Activated naive CD4-positive, alpha-beta T cell treated with anti-CD3 and anti-CD28 coated beads for 36 hours (primary cell): ENCODE data around the gene VPS37C. TPM values are rescaled to one million over a fixed set of nuclear protein-coding genes. Genes with fewer than 3 reads are reported as not detected.
"Not testable (repeated sequence)": the region's sequence is repeated elsewhere in the genome, so short reads cannot be mapped to it uniquely, and the experiment has no call there.

Experiments used
- CTCF ChIA-PET: fragments of 350-600 bp; sonication (Branson Sonifier 250); formaldehyde crosslinking; loops from one replicate; lab custom pipeline; 2021; ENCODE audit warnings: antibody characterized with exemption; lab: Charles Lee
- DNase-seq: peaks from one replicate; pipeline ENCODE4 v3.0.0-alpha.2; 2020
- H3K27ac Mint-ChIP-seq: one replicate; pipeline ENCODE4 v1.8.0; 2021; ENCODE audit warnings: mild to moderate bottlenecking, mixed read lengths
- H3K27me3 Mint-ChIP-seq: one replicate; pipeline ENCODE4 v1.8.0; 2021; ENCODE audit warnings: low read depth, mixed read lengths
- H3K36me3 Mint-ChIP-seq: one replicate; pipeline ENCODE4 v1.8.0; 2021; ENCODE audit warnings: low read depth, mixed read lengths
- H3K4me1 Mint-ChIP-seq: one replicate; pipeline ENCODE4 v1.8.0; 2021; ENCODE audit warnings: low read depth, mixed read lengths
- H3K4me3 Mint-ChIP-seq: one replicate; pipeline ENCODE4 v1.8.0; 2021; ENCODE audit warnings: mild to moderate bottlenecking, moderate library complexity, mixed read lengths
- H3K9me3 Mint-ChIP-seq: one replicate; pipeline ENCODE4 v1.8.0; 2021; ENCODE audit warnings: mixed read lengths
- intact Hi-C: fragments of 100-400 bp; cut with micrococcal nuclease; formaldehyde crosslinking; loops from one replicate; pipeline ENCODE4 v1.15.1; 2023
- total RNA-seq, 2 experiments: library from RNA; stranded (reverse); gene quantifications; one replicate each; pipeline ENCODE4 v1.2.3, GENCODE V29; 2021

The VPS37C gene
- total RNA-seq, 2 experiments from 2014 or later = 8.5 to 8.9 TPM

DNA sequence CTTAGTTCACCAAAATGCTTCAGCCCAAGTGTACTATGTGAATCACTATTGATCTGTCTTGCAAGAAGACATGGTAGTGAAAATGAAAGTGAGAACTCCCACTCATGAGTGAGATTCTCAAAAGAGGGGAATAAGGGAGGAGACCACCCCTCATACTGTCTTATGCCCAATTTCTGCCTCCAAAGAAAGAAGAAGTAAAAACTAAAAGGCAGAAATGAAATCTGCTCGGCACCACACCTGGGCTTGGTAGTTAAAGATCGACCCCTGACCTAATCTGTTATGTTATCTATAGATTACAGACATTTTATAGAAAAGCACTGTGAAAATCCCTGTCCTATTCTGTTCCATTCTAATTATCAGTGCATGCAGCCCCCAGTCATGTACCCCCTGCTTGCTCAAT is 63.0 kb downstream of the VPS37C start:
- H3K9me3 Mint-ChIP-seq, intact Hi-C loops, H3K4me3 Mint-ChIP-seq, DNase-seq, H3K27me3 Mint-ChIP-seq, H3K36me3 Mint-ChIP-seq, H3K27ac Mint-ChIP-seq: not testable (repeated sequence)
- H3K4me1 Mint-ChIP-seq = peaks cover 18% of the 10 kb centered on the region
- CTCF ChIA-PET = interaction anchor here (1.1 to 1.3 kb wide), 2 partner anchors 13 to 14 kb away, joined by 3 read pairs; no protein-coding TSS in a partner anchor

DNA sequence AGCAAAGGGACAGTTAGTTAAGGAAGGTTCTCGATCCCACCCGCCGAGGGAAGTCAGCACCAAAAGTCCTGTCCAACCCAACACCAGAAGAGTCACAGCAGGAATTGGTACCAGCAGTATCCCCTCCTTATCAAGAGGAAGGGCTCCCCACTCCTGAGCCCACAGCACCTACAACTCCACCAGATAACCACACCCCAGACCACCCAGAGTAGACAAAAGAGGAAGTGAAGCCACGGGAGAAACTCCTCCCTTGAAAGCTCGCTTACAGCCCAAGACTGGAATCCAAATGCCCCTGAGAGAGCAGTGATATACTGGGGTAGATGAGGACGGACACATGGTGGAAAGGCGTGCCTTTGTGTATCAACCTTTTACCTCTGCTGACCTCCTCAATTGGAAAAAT is 66.2 kb downstream of the VPS37C start:
- H3K27me3 Mint-ChIP-seq = no peaks in the 10 kb centered on the region
- no peak overlapping the region for H3K4me3 Mint-ChIP-seq
- H3K36me3 Mint-ChIP-seq = peaks cover 18% of the 10 kb centered on the region
- H3K9me3 Mint-ChIP-seq = no peaks in the 10 kb centered on the region
- peak overlapping the region; percentile 7 for H3K27ac Mint-ChIP-seq
- intact Hi-C loops = no loop called here
- DNase-seq = no peak
- CTCF ChIA-PET = interaction anchor here (0.5 to 1.5 kb wide), 2 partner anchors 12 to 100 kb away, joined by 3 read pairs; no protein-coding TSS in a partner anchor
- peaks cover 42% of the 10 kb centered on the region for H3K4me1 Mint-ChIP-seq

GRCh38 chr11:61094167-61094566 is 67.1 kb downstream of the VPS37C start:
- H3K9me3 Mint-ChIP-seq, H3K27me3 Mint-ChIP-seq, intact Hi-C loops: not testable (repeated sequence)
- peak overlapping the region; percentile 7 for H3K4me3 Mint-ChIP-seq
- CTCF ChIA-PET = interaction anchor here (1.5 to 2.2 kb wide), 2 partner anchors 11 to 14 kb away, joined by 3 to 9 read pairs; no protein-coding TSS in a partner anchor
- peak overlapping the region; percentile 37 for H3K27ac Mint-ChIP-seq
- peaks cover 23% of the 10 kb centered on the region for H3K36me3 Mint-ChIP-seq
- peak; percentile 16 for DNase-seq
- H3K4me1 Mint-ChIP-seq = peaks cover 49% of the 10 kb centered on the region

DNA sequence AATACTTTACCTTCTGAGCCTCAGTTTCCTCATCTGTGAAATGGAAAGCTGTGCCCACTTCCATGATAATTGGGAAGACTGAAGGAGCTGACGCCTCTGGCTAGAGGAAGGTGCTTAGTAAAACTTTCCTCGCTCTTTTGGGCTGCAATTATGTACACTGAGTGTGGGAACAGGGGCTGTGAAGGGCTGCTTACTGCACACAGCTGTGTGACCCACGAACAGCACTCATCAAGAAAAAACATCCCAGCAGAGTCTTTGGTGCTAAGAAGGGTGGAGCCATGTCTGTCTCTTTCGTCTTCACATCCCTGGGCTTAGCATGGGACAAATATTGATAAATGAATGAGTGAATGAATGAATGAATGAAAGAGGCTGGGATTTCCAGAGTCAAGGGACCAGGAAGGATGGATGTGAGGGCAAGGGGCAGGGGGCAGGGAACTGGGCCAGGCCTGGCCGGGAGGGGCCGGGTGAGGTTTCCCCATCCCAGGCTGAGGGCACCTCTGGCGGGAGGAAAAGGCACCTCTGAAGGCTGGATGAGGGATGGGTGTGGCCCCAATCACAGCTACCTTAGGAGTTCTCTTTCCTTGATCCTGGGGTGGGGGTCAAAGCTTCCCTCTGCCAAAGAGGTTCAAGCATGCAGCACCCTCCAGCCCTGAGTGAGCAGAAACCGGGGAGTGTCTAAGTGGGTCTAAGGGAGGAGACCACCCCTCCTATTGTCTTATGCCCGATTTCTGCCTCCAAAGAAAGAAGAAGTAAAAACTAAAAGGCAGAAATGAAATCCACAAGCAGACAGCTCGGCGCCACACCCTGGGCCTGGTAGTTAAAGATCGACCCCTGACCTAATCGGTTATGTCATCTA is 68.1 kb downstream of the VPS37C start:
- peak overlapping the region; percentile 99 for H3K27ac Mint-ChIP-seq
- CTCF ChIA-PET = interaction anchor here (0.9 to 3.2 kb wide), 6 partner anchors 10 to 68 kb away, joined by 3 to 12 read pairs (median 6); no protein-coding TSS in a partner anchor
- H3K4me3 Mint-ChIP-seq = peak overlapping the region; percentile 92
- H3K9me3 Mint-ChIP-seq = no peaks in the 10 kb centered on the region
- H3K27me3 Mint-ChIP-seq = no peaks in the 10 kb centered on the region
- intact Hi-C loops = loop anchor here (1.0 kb wide), 3 partner anchors 9 to 107 kb away; partner anchors contain the start of gene CD5
- peaks cover 50% of the 10 kb centered on the region for H3K4me1 Mint-ChIP-seq
- DNase-seq = peak; percentile 11
- H3K36me3 Mint-ChIP-seq = peaks cover 24% of the 10 kb centered on the region

DNA sequence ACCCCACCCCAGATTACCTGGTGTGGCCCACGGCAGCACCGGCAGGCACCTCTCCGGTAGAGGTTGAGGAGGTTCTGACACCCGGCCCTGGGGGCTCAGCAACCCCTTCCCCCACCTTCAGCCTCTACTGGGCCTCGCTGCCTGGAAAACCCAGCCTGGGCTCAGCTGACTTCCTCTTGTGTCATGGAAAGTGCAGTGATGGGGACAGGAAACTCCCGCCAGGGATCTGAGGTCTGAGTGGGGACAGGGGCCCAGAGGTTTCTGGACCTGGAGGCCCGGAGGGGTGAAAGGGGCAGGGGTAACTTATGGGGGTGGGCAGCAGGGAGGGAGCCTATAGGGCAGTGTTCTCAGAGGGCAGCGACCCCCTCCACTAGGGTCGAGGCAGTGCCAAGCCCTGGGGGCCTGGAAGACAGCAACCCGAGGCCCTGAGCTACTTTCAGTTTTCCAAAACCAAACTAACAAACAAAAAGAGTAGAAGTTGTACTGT is 68.9 kb downstream of the VPS37C start:
- intact Hi-C loops = loop anchor here (1.0 kb wide), 3 partner anchors 10 to 106 kb away; partner anchors contain the start of gene CD5
- Mint-ChIP-seq H3K36me3 (peaks cover 32% of the 10 kb centered on the region), H3K27me3 (no peaks in the 10 kb centered on the region), H3K27ac (peak overlapping the region; percentile 99), H3K4me3 (peak overlapping the region; percentile 92), H3K4me1 (peaks cover 59% of the 10 kb centered on the region), H3K9me3 (no peaks in the 10 kb centered on the region)
- CTCF ChIA-PET = interaction anchor here (0.9 to 3.2 kb wide), 7 partner anchors 9 to 98 kb away, joined by 3 to 12 read pairs (median 7); no protein-coding TSS in a partner anchor
- peak; percentile 91 for DNase-seq

- intact Hi-C loops = loop anchor here (1.0 kb wide), 3 partner anchors 11 to 105 kb away; partner anchors contain the start of gene CD5
- H3K4me3 Mint-ChIP-seq = peak overlapping the region; percentile 92
- peak overlapping the region; percentile 99 for H3K27ac Mint-ChIP-seq
- H3K4me1 Mint-ChIP-seq = peaks cover 61% of the 10 kb centered on the region
- H3K27me3 Mint-ChIP-seq = no peaks in the 10 kb centered on the region
- no peaks in the 10 kb centered on the region for H3K9me3 Mint-ChIP-seq
- CTCF ChIA-PET = interaction anchor here (0.9 to 3.2 kb wide), 6 partner anchors 8 to 97 kb away, joined by 3 to 12 read pairs (median 6); no protein-coding TSS in a partner anchor
- H3K36me3 Mint-ChIP-seq = peaks cover 32% of the 10 kb centered on the region
- peak; percentile 84 for DNase-seq
These were observed 69.6 kb downstream of the VPS37C start for GRCh38 chr11:61091373-61092279.

DNA sequence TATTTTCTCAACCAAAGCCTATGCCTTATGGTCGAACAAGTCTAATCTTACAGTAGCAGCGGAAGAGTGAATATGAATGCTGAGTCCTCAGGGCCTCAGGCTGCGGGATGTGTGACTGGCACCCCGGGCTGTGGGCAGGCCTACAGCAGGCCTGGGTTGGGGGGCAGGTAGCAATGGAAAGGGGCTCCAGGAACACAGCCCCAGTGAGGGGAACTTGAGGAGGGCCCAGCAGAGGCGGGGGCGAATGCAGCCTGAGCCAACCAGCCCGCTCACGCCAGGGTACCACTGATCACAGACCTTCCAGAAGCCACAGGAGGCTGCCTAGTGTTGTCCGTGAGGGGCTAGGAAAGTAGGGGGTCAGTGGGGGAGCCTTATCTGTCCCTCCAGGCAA is 70.2 kb downstream of the VPS37C start:
- CTCF ChIA-PET = interaction anchor here (2.1 to 3.2 kb wide), 2 partner anchors 22 to 39 kb away, joined by 7 to 12 read pairs; no protein-coding TSS in a partner anchor
- peak; percentile 9 for DNase-seq
- H3K27ac Mint-ChIP-seq = peak overlapping the region; percentile 99
- H3K9me3 Mint-ChIP-seq = no peaks in the 10 kb centered on the region
- peaks cover 64% of the 10 kb centered on the region for H3K4me1 Mint-ChIP-seq
- peaks cover 32% of the 10 kb centered on the region for H3K36me3 Mint-ChIP-seq
- peak overlapping the region; percentile 92 for H3K4me3 Mint-ChIP-seq
- intact Hi-C loops = no loop called here
- H3K27me3 Mint-ChIP-seq = no peaks in the 10 kb centered on the region

DNA sequence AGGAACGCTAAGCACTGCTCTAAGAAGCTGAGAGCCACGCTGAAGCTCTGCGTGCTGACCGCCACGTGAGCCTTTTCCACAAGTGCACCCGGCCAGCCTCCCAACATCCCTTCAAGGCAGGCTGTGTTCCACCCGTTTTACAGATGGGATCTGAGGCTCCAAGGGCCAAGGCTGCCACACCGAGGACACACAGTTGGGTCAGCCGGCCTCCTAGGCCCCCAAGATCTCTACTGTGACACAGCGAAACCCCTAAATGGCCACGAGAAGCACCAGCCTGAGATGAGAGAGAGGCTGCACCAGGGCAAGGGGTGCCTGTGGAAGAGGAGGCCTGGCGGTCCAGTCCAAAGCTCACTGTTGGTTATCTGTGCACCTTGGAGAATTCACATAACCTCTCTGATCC is 70.7 kb downstream of the VPS37C start:
- intact Hi-C loops = no loop called here
- Mint-ChIP-seq H3K27ac (peak overlapping the region; percentile 99), H3K27me3 (no peaks in the 10 kb centered on the region), H3K36me3 (peaks cover 32% of the 10 kb centered on the region), H3K4me3 (peak overlapping the region; percentile 92), H3K4me1 (peaks cover 64% of the 10 kb centered on the region), H3K9me3 (no peaks in the 10 kb centered on the region)
- CTCF ChIA-PET = interaction anchor here (1.4 to 3.2 kb wide), 3 partner anchors 9 to 39 kb away, joined by 5 to 12 read pairs (median 6); no protein-coding TSS in a partner anchor
- no peak for DNase-seq

DNA sequence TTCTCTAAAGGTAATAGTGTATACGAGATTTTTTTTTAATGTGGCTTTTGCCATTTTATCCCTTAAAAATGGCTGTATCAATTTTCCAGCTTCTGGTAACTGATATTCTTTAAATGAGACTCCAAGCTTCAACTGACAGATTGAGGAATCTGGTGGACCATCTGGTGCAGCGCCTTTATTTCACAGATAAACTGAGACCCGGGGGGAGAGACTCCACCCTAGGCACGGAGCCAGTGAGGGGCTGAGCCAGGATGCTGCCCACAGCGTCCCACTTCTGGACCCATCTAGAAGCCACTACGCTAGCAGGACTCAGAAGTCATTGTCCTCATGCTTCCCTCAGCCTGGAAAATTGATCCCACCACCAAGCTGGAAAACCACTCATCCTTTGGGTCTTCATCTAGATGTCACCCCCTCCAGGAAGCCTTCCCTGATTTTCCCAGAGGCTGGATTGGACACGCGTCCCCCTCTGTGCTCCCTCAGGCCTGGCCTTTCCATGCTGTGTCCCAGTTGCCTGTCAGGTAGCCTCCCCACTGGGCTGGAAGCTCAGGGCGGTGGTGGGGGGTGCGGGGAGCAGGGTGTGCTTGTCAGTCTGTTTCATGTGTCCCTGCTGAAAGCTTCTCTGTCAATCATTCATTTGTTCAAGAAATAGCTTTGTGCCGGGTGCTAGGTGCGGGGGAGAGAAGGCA is 71.3 kb downstream of the VPS37C start:
- Mint-ChIP-seq H3K9me3 (no peaks in the 10 kb centered on the region), H3K27me3 (no peaks in the 10 kb centered on the region), H3K36me3 (peaks cover 32% of the 10 kb centered on the region), H3K4me1 (peaks cover 62% of the 10 kb centered on the region), H3K27ac (peak overlapping the region; percentile 99), H3K4me3 (peak overlapping the region; percentile 92)
- peak; percentile 7 for DNase-seq
- intact Hi-C loops = no loop called here
- CTCF ChIA-PET = interaction anchor here (1.4 to 3.2 kb wide), 3 partner anchors 9 to 39 kb away, joined by 5 to 12 read pairs (median 6); no protein-coding TSS in a partner anchor

DNA sequence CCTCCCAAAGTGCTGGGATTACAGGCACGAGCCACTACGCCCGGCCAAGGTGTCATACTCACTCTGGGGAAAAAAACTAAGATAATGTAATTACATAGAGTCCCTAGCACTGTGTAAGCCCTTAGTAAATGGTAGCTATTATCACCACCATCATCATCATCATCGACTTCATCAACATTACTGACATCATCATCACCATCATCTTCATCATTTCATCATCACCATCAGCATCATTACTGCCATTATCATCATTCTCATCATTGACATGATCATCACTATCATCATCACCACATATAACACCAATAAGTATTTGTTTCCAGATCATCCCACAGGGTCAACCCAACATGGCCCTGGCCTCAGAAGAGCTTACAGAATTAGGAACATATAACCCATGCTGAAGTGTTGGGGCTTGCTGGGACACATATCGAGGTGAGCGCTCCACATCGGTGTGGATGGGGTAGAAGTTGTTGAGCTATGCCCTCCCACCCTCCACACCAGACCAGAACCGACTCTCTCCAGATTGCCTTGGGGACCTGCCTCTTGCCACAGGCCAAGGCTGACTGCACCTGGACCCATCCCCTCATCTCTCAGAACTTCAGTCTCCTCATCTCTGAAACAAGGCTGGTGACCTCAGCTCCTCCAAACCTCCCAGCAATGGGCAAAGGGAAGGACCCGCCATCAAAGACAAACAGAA is 73.7 kb downstream of the VPS37C start:
- H3K4me1 Mint-ChIP-seq = peaks cover 54% of the 10 kb centered on the region
- peaks cover 5% of the 10 kb centered on the region for H3K9me3 Mint-ChIP-seq
- no peak for DNase-seq
- intact Hi-C loops = no loop called here
- CTCF ChIA-PET = interaction anchor here (1.0 to 1.7 kb wide), 4 partner anchors 19 to 42 kb away, joined by 3 to 8 read pairs (median 4); no protein-coding TSS in a partner anchor
- peak overlapping the region; percentile 65 for H3K27ac Mint-ChIP-seq
- H3K27me3 Mint-ChIP-seq = no peaks in the 10 kb centered on the region
- H3K36me3 Mint-ChIP-seq = peaks cover 45% of the 10 kb centered on the region
- H3K4me3 Mint-ChIP-seq = peak overlapping the region; percentile 0
